Stomach (tissue), 9 donors: ENCODE results near the gene NADK. TPM values are rescaled to one million over a fixed set of nuclear protein-coding genes. Genes with fewer than 3 reads are reported as not detected.
"Not testable (repeated sequence)": the region's sequence is repeated elsewhere in the genome, so short reads cannot be mapped to it uniquely, and the experiment has no call there.

Experiments used
- DNase-seq, 2 donors: peaks; one replicate each; pipeline versions ENCODE4 v3.0.0 to v3.0.0-alpha.2; 2013 to 2019
- H3K27ac ChIP-seq, 5 donors: fragments of 200-600 bp in 4 of 5; sonication (generic) in 4 of 5; one replicate each; pipeline ENCODE4 v1.5.1; 2013 to 2019; ENCODE audit warnings: mild to moderate bottlenecking in 1 of 5, moderate library complexity in 1 of 5
- H3K27me3 ChIP-seq, 3 donors: fragments of 200-600 bp; sonication (generic); one replicate each; pipeline ENCODE4 v1.5.1; 2017 to 2019; ENCODE audit warnings: mixed run types in 1 of 3
- H3K36me3 ChIP-seq, 4 donors: fragments of 200-600 bp; sonication (generic); 1 replicate in 3 of 4; 2 replicates in 1 of 4; pipeline ENCODE4 v1.5.1; 2016 to 2019
- H3K4me1 ChIP-seq, 4 donors: fragments of 200-600 bp; sonication (generic); one replicate each; pipeline ENCODE4 v1.5.1; 2016 to 2019
- H3K4me3 ChIP-seq, 4 donors: fragments of 200-600 bp; sonication (generic) in 3 of 4; one replicate each; pipeline ENCODE4 v1.5.1; 2016 to 2019; ENCODE audit warnings: mild to moderate bottlenecking in 1 of 4
- H3K9me3 ChIP-seq, 4 donors: fragments of 200-600 bp; sonication (generic); one replicate each; pipeline ENCODE4 v1.5.1; 2016 to 2019
- EP300 ChIP-seq: sonication (generic); formaldehyde crosslinking; IDR thresholded peaks from one replicate; pipeline ENCODE4 v1.6.1; 2017; ENCODE audit warnings: antibody characterized with exemption
- POLR2A ChIP-seq, 4 donors: fragments of 450-650 bp; IDR thresholded peaks; one replicate each; pipeline ENCODE4 v1.6.1; 2016; ENCODE audit warnings: antibody characterized with exemption in 4 of 4, control low read depth in 2 of 4, mild to moderate bottlenecking in 1 of 4, moderate library complexity in 1 of 4
- POLR2AphosphoS5 ChIP-seq, 3 donors: sonication (generic); formaldehyde crosslinking; IDR thresholded peaks; one replicate each; pipeline ENCODE4 v1.6.1; 2016; ENCODE audit warnings: antibody characterized with exemption in 3 of 3
- WGBS, 5 donors: extraction: QIAGEN DNeasy Blood & Tissue Kit in 3 of 5; methylation state at CpG; one replicate each; pipeline versions ENCODE4 v1.1.5 to v1.1.7; 2013 to 2018; 5-methylcytosine and 5-hydroxymethylcytosine counted together
- intact Hi-C: fragments of 100-400 bp; cut with DNase I; formaldehyde crosslinking; loops from one replicate; pipeline ENCODE4 v1.15.1; 2023; ENCODE audit warnings: low total_unique reads
- polyA plus RNA-seq, 3 donors: library from polyadenylated mRNA; stranded (reverse); fragments of 200-250 nt; gene quantifications; one replicate each; pipeline ENCODE4 v1.2.3, GENCODE V29; 2013
- total RNA-seq, 5 donors: library from RNA; depleted of rRNA; stranded (reverse); fragments of >200 nt; gene quantifications; one replicate each; pipeline versions ENCODE4 v1.1.0 to v1.2.3, GENCODE V29; 2014 to 2016
- TF ChIP-seq, protein P1 (sequence below), 7 experiments: fragments of 450-650 bp in 4 of 7; fragments of 200-600 bp in 3 of 7; sonication (generic) in 3 of 7; IDR thresholded peaks; one replicate each; pipeline ENCODE4 v1.5.1; 2016 to 2019; ENCODE audit warnings: antibody characterized with exemption in 7 of 7, control low read depth in 2 of 7, mild to moderate bottlenecking in 1 of 7
- donor health status: healthy with polysubstance abuse.
- donor health status: Bipolar disorder and iron deficiency.
- donor health status: healthy.

NADK gene
- total and polyA plus RNA-seq, 8 donors, result 38.6 to 202 (median 71.4) TPM

DNA sequence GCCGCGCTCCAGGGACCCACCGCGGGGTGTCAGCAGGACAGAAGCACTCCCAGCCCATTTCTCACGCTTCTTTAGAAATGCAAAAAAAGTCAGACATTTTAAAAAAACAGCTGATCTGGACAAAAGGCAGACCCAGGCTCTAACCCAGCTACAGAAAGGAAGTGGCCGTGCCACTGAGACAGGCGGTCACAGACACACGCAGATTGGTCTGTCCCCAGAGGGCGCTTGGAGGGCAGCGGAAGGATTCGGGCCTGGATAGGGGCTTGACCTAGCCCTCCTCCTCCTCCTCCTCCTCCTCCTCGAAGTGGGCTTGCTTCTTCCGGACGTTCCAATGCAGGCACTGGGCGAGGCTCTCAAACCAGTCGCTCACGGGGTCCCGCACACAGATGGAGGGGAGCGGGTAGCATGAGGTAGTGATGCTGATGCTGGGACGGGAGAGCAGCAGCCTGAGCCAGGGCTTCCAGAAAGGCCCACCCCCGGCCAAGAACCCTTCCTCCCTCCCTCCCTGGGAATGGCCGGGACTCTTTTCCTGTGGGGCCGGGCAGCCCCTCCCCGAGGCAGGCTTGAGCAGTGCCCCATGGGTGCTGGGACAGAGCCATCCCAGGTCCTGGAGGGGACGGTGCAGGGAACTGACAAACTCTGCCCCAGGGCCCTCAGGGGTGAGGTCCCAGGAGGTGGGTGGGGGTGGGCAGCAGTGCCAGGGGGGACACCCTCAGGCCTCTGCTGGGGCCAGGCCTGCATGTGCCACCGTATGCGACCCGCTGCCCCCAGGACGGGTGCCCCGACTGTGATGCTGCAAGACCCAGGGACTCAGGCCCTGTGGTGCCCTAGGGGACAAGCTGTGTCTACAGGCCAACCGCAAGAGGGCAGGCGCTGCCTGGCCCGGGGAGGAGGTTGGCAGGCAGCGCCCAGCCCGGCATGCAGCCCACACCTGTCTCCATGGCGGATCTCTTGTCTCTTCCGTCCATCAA is 25.3 kb downstream of the NADK start:
- no peak for DNase-seq
- Histone ChIP-seq H3K36me3 (peaks cover 45 to 61% (median 60%) of the 10 kb centered on the region in 4 donors), H3K4me1 (peaks cover 7 to 13% (median 8%) of the 10 kb centered on the region in 4 donors), H3K27me3 (no peaks in the 10 kb centered on the region), H3K27ac (no peak overlapping the region), H3K9me3 (no peaks in the 10 kb centered on the region), H3K4me3 (no peak overlapping the region)
- intact Hi-C loops, result no loop called here
- WGBS, 5 donors, result 82 to 88% (median 83%) methylated on average over 28 to 37 of the region's 37 CpGs
- TF ChIP-seq EP300, result no peak
- TF ChIP-seq, protein P1, sequence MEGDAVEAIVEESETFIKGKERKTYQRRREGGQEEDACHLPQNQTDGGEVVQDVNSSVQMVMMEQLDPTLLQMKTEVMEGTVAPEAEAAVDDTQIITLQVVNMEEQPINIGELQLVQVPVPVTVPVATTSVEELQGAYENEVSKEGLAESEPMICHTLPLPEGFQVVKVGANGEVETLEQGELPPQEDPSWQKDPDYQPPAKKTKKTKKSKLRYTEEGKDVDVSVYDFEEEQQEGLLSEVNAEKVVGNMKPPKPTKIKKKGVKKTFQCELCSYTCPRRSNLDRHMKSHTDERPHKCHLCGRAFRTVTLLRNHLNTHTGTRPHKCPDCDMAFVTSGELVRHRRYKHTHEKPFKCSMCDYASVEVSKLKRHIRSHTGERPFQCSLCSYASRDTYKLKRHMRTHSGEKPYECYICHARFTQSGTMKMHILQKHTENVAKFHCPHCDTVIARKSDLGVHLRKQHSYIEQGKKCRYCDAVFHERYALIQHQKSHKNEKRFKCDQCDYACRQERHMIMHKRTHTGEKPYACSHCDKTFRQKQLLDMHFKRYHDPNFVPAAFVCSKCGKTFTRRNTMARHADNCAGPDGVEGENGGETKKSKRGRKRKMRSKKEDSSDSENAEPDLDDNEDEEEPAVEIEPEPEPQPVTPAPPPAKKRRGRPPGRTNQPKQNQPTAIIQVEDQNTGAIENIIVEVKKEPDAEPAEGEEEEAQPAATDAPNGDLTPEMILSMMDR (IDR thresholded peaks at IDR 0.05), result peak in 1 of 7 experiments; percentile 8

DNA sequence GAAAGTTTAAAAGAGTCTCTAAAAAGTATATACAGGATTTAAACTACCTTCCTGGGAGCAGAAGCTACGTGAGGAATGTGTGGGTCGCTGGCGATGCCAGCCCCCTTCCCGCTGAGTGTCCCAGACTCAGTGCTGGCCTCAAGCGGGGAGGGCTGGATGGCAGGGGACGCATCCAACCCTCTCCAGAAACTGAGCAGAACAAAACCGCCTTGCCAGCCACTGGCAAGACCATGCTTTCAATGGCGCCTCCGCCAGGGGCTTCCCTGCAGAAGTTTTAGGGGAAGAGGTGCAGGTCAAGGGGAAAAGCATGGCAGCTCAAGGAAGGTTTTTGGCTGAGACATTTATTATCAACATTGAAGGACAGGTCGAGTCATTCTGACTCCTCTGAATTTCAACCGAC is 26.1 kb downstream of the NADK start:
- Histone ChIP-seq H3K4me1 (peaks cover 0 to 5% (median under 1%) of the 10 kb centered on the region in 4 donors), H3K4me3 (no peak overlapping the region), H3K36me3 (peaks cover 45 to 53% (median 52%) of the 10 kb centered on the region in 4 donors), H3K27me3 (no peaks in the 10 kb centered on the region), H3K9me3 (no peaks in the 10 kb centered on the region), H3K27ac (no peak overlapping the region)
- intact Hi-C loops, result no loop called here
- TF ChIP-seq POLR2AphosphoS5 (IDR thresholded peaks at IDR 0.05), result no peak
- TF ChIP-seq, protein P1 (IDR thresholded peaks at IDR 0.05), result no peak
- no peak for TF ChIP-seq POLR2A (IDR thresholded peaks at IDR 0.05)
- TF ChIP-seq EP300, result no peak
- WGBS, 5 donors, result 88 to 95% (median 91%) methylated on average over 10 to 11 of the region's 11 CpGs
- no peak for DNase-seq

DNA sequence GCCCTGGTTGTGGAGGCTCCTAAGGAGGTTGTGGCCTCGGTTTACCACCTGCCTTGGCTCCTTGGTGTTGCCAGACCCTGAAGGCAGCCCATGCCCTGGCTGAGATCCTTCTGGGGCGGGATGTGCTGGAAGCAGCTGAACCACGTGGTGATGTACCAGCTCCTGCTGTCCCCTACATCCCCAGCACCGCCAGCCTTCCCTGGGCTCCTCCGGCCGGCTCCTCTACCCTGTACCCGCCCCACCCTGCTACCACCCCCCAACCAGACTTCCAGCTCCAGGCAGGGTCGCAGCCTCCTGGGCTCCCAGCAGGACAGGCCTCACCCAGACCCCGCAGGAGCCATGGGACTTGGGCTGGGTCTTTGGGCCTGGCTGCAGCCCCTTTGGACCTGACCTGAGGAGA is 28.3 kb downstream of the NADK start:
- intact Hi-C loops, H3K9me3 ChIP-seq, H3K4me1 ChIP-seq, H3K27ac ChIP-seq, H3K4me3 ChIP-seq, DNase-seq, H3K27me3 ChIP-seq: not testable (repeated sequence)
- 57 to 83% (median 77%) methylated on average over 5 to 7 of the region's 9 CpGs for WGBS, 5 donors
- peaks cover 24 to 31% (median 30%) of the 10 kb centered on the region in 4 donors for H3K36me3 ChIP-seq

DNA sequence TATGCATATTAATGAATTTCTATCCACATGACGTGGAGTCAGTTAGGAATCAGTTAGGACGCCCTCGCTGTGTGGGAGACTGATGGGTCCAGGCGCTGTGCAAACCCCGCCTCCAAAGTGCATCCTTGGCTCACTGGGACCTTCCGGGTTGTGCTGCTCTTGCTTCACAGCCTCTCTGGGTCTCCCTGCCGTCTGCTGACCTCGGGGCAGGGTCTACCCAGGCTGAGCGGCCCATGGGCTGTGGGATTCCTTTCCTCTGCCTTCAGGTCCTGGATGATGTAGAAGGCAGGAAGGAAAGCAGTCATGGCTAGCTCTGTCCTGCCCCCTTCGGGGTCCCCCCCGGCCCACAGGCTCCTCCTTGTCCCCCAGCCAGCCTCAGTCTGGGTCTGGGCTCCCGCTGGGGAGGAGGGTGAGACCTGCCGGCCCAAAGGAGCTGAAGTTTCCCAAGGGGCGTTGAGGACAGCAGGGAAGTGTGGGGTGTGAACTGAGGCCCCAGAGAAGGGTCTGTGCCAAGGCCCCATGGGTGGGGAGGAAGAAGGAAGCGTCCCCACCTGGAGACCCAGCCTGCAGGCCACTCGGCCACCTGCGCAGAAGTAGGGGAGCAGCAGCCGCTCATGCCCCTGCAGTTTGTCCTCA is 29.5 kb downstream of the NADK start:
- Histone ChIP-seq H3K4me1 (no peaks in the 10 kb centered on the region), H3K4me3 (no peak overlapping the region), H3K27ac (no peak overlapping the region), H3K9me3 (no peaks in the 10 kb centered on the region), H3K36me3 (peaks cover 12 to 20% (median 18%) of the 10 kb centered on the region in 4 donors), H3K27me3 (no peaks in the 10 kb centered on the region)
- TF ChIP-seq POLR2AphosphoS5 (IDR thresholded peaks at IDR 0.05) (no peak), EP300 (no peak), POLR2A (IDR thresholded peaks at IDR 0.05) (no peak)
- TF ChIP-seq, protein P1 (IDR thresholded peaks at IDR 0.05), result no peak
- no peak for DNase-seq
- 69 to 78% (median 74%) methylated on average over 13 to 18 of the region's 18 CpGs for WGBS, 5 donors
- intact Hi-C loops, result no loop called here

DNA sequence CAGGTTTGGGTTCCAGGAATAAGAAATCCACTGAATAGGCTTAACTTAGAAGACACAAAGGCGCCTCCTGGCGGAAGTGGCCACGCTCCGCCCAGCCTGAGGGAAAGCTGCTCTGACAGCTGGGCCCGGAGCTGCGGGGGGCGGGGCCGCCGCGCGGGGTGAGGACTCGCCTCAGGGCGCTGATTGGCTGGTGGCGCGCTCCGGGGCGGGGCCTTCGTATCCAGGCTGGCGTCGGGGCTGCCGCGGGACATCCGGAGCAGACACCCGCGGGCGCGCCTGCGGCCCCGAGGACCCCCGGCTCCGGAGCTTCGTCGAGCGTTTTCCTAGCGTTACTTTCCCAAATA is 31.7 kb downstream of the NADK start:
- H3K4me1 ChIP-seq, DNase-seq, H3K27me3 ChIP-seq, intact Hi-C loops, H3K9me3 ChIP-seq: not testable (repeated sequence)
- Histone ChIP-seq H3K36me3 (peaks cover 0 to 11% (median 4%) of the 10 kb centered on the region in 4 donors), H3K27ac (peak overlapping the region in 4 of 5 donors; percentile 87 to 97 (median 94)), H3K4me3 (peak overlapping the region; percentile 21 to 56 (median 44))
- no CpG with 5 or more reads among the region's 35 CpGs for WGBS, 5 donors
